ENCODE measurements around the gene LPP.

Gene LPP

GRCh38 chr3:188936597-188937107, 782.7 kb downstream of the LPP start:
- no peak for DNase-seq (ENCODE audit: low read depth in 1 of 2, low spot score in 1 of 2)
- H3K27me3 ChIP-seq (ENCODE audit: insufficient read depth, poor library complexity, severe bottlenecking): no peaks in the 10 kb centered on the region
- H3K27ac ChIP-seq (replicated peaks): no peak overlapping the region
- TF ChIP-seq, protein P1, sequence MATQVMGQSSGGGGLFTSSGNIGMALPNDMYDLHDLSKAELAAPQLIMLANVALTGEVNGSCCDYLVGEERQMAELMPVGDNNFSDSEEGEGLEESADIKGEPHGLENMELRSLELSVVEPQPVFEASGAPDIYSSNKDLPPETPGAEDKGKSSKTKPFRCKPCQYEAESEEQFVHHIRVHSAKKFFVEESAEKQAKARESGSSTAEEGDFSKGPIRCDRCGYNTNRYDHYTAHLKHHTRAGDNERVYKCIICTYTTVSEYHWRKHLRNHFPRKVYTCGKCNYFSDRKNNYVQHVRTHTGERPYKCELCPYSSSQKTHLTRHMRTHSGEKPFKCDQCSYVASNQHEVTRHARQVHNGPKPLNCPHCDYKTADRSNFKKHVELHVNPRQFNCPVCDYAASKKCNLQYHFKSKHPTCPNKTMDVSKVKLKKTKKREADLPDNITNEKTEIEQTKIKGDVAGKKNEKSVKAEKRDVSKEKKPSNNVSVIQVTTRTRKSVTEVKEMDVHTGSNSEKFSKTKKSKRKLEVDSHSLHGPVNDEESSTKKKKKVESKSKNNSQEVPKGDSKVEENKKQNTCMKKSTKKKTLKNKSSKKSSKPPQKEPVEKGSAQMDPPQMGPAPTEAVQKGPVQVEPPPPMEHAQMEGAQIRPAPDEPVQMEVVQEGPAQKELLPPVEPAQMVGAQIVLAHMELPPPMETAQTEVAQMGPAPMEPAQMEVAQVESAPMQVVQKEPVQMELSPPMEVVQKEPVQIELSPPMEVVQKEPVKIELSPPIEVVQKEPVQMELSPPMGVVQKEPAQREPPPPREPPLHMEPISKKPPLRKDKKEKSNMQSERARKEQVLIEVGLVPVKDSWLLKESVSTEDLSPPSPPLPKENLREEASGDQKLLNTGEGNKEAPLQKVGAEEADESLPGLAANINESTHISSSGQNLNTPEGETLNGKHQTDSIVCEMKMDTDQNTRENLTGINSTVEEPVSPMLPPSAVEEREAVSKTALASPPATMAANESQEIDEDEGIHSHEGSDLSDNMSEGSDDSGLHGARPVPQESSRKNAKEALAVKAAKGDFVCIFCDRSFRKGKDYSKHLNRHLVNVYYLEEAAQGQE (IDR thresholded peaks at IDR 0.05; ENCODE audit: insufficient replicate concordance, low read depth): no peak
- TF ChIP-seq GABPA (IDR thresholded peaks at IDR 0.05; ENCODE audit: low read depth): no peak
- H3K4me3 ChIP-seq (replicated peaks; ENCODE audit: insufficient read depth, low read length): no peak overlapping the region

DNA sequence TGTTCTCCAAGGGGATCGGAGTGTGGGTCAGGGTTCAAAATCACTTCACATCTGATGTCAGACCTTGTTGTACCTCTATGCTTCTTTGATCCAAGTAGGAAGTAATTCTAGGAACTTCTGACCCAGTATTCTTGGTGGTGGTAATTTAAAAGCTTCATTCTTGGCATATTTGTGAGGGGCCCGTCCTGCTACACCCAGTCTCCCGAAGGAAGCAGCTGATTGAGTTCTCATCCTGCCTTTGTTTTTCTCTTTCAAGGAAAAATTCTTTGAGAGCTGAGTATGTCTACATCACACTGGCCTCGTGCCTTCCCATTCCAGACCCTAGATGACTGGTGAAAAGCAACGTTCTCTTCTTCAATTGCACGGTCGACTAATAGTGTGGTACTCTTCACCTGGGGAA, 783.4 kb downstream of the LPP start:
- DNase-seq (ENCODE audit: low read depth in 1 of 2, low spot score in 1 of 2): no peak
- TF ChIP-seq POLR2AphosphoS5 (IDR thresholded peaks at IDR 0.05; ENCODE audit: low read depth): no peak
- TF ChIP-seq, protein P2, sequence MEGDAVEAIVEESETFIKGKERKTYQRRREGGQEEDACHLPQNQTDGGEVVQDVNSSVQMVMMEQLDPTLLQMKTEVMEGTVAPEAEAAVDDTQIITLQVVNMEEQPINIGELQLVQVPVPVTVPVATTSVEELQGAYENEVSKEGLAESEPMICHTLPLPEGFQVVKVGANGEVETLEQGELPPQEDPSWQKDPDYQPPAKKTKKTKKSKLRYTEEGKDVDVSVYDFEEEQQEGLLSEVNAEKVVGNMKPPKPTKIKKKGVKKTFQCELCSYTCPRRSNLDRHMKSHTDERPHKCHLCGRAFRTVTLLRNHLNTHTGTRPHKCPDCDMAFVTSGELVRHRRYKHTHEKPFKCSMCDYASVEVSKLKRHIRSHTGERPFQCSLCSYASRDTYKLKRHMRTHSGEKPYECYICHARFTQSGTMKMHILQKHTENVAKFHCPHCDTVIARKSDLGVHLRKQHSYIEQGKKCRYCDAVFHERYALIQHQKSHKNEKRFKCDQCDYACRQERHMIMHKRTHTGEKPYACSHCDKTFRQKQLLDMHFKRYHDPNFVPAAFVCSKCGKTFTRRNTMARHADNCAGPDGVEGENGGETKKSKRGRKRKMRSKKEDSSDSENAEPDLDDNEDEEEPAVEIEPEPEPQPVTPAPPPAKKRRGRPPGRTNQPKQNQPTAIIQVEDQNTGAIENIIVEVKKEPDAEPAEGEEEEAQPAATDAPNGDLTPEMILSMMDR (IDR thresholded peaks at IDR 0.05; ENCODE audit: insufficient read depth, low read length): no peak
- TF ChIP-seq, protein P1 (IDR thresholded peaks at IDR 0.05; ENCODE audit: insufficient replicate concordance, low read depth): no peak
- TF ChIP-seq GABPA (IDR thresholded peaks at IDR 0.05; ENCODE audit: low read depth): no peak
- no peak for TF ChIP-seq SPI1 (IDR thresholded peaks at IDR 0.05; ENCODE audit: borderline replicate concordance, low read depth)
- no peak overlapping the region for H3K27ac ChIP-seq (replicated peaks)
- no peaks in the 10 kb centered on the region for H3K27me3 ChIP-seq (ENCODE audit: insufficient read depth, poor library complexity, severe bottlenecking)
- H3K4me3 ChIP-seq (replicated peaks; ENCODE audit: insufficient read depth, low read length): no peak overlapping the region

- Histone ChIP-seq H3K27ac (replicated peaks) (no peak overlapping the region), H3K4me3 (replicated peaks; ENCODE audit: insufficient read depth, low read length) (no peak overlapping the region), H3K27me3 (ENCODE audit: insufficient read depth, poor library complexity, severe bottlenecking) (no peaks in the 10 kb centered on the region)
- TF ChIP-seq SPI1 (IDR thresholded peaks at IDR 0.05; ENCODE audit: borderline replicate concordance, low read depth): no peak
- DNase-seq (ENCODE audit: low read depth in 1 of 2, low spot score in 1 of 2): no peak
Measured at GRCh38 chr3:188938999-188939398, 785.0 kb downstream of the LPP start.

DNA sequence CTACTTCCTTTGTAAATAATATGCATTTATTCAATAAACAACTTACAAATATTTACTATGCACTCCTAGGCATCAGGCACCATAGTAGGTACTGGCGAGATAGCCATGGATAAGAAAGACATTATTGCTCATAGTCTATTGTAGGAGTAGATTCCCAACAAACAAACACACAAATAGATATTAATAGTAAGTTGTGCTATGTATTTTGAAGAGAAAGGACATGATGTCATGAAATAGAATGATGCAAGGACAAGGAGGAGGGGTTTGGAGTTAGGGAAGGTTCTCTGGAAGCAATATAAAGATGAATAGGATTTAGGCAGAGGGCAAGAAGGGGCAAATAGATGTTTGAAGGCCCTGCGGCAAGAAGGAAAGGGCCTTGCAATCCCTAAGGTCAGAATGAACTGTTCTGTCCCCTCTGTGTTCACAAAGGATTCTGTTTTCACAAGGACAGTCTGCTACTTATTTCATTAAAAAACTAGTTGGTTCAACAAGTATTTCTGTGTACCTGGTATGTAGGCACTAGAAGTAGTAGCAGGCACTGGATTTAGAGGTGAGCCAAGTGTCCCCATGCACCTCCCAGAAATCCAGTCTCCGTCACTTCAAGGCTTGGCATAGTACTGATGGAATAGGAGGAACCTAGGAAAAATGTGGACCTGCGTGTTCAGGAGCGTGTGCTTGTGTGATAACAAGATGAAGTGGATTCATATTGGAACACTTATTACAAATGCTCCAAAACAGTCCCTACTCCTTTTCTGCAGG, 786.0 kb downstream of the LPP start:
- Histone ChIP-seq H3K27ac (replicated peaks) (no peak overlapping the region), H3K27me3 (ENCODE audit: insufficient read depth, poor library complexity, severe bottlenecking) (no peaks in the 10 kb centered on the region), H3K4me3 (replicated peaks; ENCODE audit: insufficient read depth, low read length) (no peak overlapping the region)
- no peak for DNase-seq (ENCODE audit: low read depth in 1 of 2, low spot score in 1 of 2)
- TF ChIP-seq SPI1 (IDR thresholded peaks at IDR 0.05; ENCODE audit: borderline replicate concordance, low read depth): no peak
- TF ChIP-seq GABPA (IDR thresholded peaks at IDR 0.05; ENCODE audit: low read depth): no peak
- TF ChIP-seq, protein P2 (IDR thresholded peaks at IDR 0.05; ENCODE audit: insufficient read depth, low read length): no peak
- TF ChIP-seq POLR2AphosphoS5 (IDR thresholded peaks at IDR 0.05; ENCODE audit: low read depth): no peak
- TF ChIP-seq, protein P1 (IDR thresholded peaks at IDR 0.05; ENCODE audit: insufficient replicate concordance, low read depth): no peak
